Measurements from ENCODE around the gene TRIO. TPM values are rescaled to one million over a fixed set of nuclear protein-coding genes. Genes with fewer than 3 reads are reported as not detected.

The TRIO gene
- total and polyA plus RNA-seq, 2 of the 8 experiments (the other 6 are each of a cell fraction or from before 2014, with no cell fraction given), result 35.1 to 69.1 TPM

DNA sequence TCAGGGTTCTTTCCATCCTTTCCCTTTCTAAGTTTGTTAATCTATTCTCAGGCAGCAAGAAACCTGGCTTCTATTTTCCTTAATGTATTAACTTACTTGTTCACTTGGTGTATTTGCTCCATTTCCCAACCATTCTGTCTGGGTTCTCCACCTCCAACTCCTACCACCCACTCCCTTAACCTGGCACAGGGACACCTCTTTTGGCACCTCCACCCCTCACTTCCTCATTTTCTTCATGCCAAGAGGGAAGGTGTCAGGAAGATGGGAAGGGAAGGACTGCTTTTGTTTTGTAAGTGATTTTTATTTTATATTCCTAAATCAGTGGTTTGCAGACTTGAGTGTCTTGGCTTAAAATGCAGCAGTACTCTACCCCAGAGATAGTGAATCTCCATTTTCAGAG is 166.1 kb downstream of the TRIO start (continued):
- TF ChIP-seq GABPA (IDR thresholded peaks at IDR 0.05; ENCODE audit: borderline replicate concordance, insufficient read depth, low read length) (no peak), CTCF (IDR thresholded peaks at IDR 0.05; ENCODE audit: control extremely low read depth in 1 of 3, insufficient read depth in 1 of 3, low read depth in 1 of 3, low read length in 3 of 3) (no peak), BACH1 (IDR thresholded peaks at IDR 0.05; ENCODE audit: low read length) (no peak), KDM1A (IDR thresholded peaks at IDR 0.05; ENCODE audit: borderline replicate concordance, low read length) (no peak), RBBP5 (IDR thresholded peaks at IDR 0.05; ENCODE audit: borderline replicate concordance, low read depth, low read length) (no peak)
